GM18498 (cell line): ENCODE results near the gene CLIC5.
A peak's percentile ranks its signal among the peaks of the same experiment; 100 is the strongest.
"Not testable (repeated sequence)": the region's sequence is repeated elsewhere in the genome, so short reads cannot be mapped to it uniquely, and the experiment has no call there.

Experiments
- ATAC-seq: cut with Tn5 transposase; IDR thresholded peaks from one replicate; pipeline ENCODE4 v1.9.1; 2021; ENCODE audit warnings: mild to moderate bottlenecking, moderate library complexity; ENCODE audit not compliant: unreplicated experiment

The CLIC5 gene

DNA sequence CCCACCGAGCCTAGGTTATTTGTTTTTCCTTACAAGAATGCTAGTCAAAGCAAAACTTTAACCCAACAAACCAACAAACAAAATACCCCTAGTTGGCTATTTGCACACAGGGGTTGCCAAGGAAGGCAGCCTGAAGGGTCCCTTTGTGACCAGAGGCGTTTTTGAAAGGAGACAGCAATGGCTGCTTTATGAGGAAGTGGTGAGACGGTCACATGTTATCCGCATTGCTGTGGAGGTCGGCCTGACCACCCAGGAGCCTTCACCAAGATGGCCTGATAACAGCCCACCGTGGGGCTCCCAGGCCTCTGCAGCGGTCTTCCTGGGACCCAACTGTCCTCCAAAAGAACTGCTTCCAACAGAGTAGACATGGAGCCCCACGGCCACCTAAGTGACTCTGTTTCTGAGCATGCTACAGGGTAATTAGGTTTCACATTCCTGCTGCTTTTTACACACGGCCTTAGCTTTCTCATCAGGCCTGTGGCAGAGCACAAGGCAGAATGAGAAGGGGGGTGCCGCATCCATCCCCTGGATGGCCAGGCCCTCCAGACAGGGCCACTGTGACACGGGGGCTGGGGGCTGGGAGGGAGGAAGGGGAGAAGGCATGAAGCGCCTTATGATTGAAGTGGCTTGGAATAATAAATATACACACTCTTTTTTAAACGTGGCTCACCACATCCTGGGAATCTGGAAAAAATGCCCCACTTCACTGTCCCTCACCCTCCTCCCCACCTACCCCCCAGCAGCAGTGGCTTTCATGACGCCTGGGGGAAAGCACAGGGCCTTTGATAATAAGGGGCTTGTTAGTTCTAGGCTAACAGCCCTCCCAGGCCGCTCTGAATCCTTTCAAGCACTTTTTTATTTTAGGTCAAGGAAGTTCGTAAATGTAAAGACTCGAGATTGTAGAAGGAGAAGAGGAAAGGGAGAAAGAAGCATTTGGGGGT lies 86.0 kb downstream of the CLIC5 start:
- ATAC-seq = no peak

- ATAC-seq = no peak
Observed at GRCh38 chr6:45928721-45929305, 86.8 kb downstream of the CLIC5 start.

GRCh38 chr6:45927421-45928320 lies 88.0 kb downstream of the CLIC5 start:
- ATAC-seq = no peak

DNA sequence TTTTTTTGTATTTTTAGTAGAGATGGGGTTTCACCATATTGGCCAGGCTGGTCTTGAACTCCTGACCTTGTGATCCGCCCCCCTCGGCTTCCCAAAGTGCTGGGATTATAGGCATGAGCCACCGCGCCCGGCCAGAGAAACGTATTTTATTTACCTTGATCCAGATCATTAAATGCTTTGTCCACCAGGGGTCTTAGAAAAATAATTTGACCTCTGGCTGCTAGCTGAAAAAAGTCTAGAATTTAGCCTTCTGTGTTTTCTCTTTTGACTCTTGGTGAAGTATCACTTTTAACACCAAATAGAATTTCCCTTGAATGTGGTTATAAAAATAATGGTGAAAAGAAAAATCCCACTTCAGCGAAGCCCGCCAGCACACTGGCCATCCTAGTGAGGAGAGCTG lies 89.2 kb downstream of the CLIC5 start:
- not testable (repeated sequence) for ATAC-seq

GRCh38 chr6:45924763-45925342 lies 90.8 kb downstream of the CLIC5 start:
- no peak for ATAC-seq

- ATAC-seq = peak; percentile 47
Observed at GRCh38 chr6:45923831-45924391, 91.7 kb downstream of the CLIC5 start.

GRCh38 chr6:45922728-45923351 lies 92.8 kb downstream of the CLIC5 start:
- no peak for ATAC-seq

GRCh38 chr6:45921691-45922281 lies 93.9 kb downstream of the CLIC5 start:
- ATAC-seq = no peak

GRCh38 chr6:45920819-45921511 lies 94.7 kb downstream of the CLIC5 start:
- ATAC-seq = peak; percentile 62

GRCh38 chr6:45917439-45917838 lies 98.2 kb downstream of the CLIC5 start:
- no peak for ATAC-seq

DNA sequence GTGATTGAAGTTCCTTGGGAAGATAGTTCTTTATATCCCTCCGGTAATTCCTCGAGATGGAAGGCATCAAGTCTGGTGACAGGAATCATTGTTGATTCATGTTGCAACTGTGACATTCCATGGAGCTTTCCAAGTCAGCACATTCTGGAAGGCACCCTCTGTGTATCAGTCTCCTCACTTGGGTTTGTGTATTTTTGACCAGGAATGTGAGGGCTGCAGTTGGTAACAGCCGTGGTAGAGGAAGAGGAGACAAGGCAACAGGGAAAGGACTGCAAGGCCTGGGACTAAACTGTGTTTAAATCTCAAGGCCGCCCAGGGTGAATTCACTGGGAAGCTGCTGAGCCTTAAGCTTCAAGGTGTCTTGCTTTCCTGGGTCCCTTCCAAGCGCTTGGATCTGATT lies 99.0 kb downstream of the CLIC5 start:
- no peak for ATAC-seq

GRCh38 chr6:45915780-45916468 lies 99.7 kb downstream of the CLIC5 start:
- no peak for ATAC-seq

- ATAC-seq = no peak
Observed at GRCh38 chr6:45911691-45912090, 104.0 kb downstream of the CLIC5 start.

- no peak for ATAC-seq
Observed at GRCh38 chr6:45903959-45904358, 111.7 kb downstream of the CLIC5 start.

- ATAC-seq = no peak
Observed at GRCh38 chr6:45902984-45903383, 112.7 kb downstream of the CLIC5 start.

GRCh38 chr6:45901767-45902650 lies 113.7 kb downstream of the CLIC5 start:
- no peak for ATAC-seq
